Measurements from ENCODE around the gene PCSK4. TPM values are rescaled to one million over a fixed set of nuclear protein-coding genes. Genes with fewer than 3 reads are reported as not detected.
A peak's percentile ranks its signal among the peaks of the same experiment; 100 is the strongest.

PCSK4 gene
- total RNA-seq, 1 experiment from 2014 or later: 3.9 TPM

DNA sequence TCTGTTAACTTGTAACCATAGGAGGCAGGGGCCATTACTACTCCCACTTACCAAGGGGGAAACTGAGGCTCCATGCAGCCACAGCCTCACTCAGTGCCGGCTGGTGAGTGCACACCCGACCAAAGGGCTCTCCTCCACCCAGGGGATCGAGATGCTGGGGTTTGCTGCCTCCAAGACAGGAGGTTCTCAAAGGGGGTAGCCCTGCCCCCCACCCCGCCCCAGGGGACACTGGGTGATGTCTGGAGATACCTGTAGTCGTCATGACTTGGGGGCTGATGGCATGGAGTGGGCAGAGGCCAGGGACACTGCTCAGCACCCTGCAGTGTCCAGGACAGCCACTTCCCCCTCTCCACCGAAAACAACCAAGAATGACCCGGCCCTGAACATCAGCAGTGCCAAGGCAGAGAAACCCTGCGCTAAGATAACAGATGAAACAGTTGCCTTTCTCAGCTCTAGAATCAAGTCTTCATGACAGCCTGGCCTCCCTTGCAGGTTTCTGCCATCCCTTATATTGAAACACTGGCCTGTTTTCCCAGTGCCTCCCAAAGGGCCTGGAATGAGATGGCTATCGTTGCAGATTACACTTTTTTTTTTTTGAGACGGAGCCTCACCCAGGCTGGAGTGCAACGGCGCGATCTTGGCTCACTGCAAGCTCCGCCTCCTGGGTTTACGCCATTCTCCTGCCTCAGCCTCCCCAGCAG is 4.1 kb upstream of the PCSK4 start:
- Histone ChIP-seq H3K27me3 (ENCODE audit: low read length) (no peaks in the 10 kb centered on the region), H3K4me2 (ENCODE audit: low read length) (no peak overlapping the region), H3K79me2 (ENCODE audit: low read length) (0 out of 2 replicates have a peak, but pooled peaks cover 3% of the 10 kb centered on the region), H3K36me3 (ENCODE audit: low read depth, low read length) (no peaks in the 10 kb centered on the region), H3K4me3 (ENCODE audit: low read length) (no peak overlapping the region), H3F3A (ENCODE audit: low read length, unreplicated experiment) (no peaks in the 10 kb centered on the region), H3K27ac (ENCODE audit: low read length) (no peak overlapping the region), H3K9me2 (replicated peaks; ENCODE audit: low read length) (no peaks in the 10 kb centered on the region), H2AFZ (ENCODE audit: low read length) (no peak overlapping the region), H3K9ac (ENCODE audit: low read length) (no peak overlapping the region), H4K20me1 (ENCODE audit: low read length) (no peaks in the 10 kb centered on the region), H3K4me1 (ENCODE audit: insufficient read depth, low read length) (peaks cover 12% of the 10 kb centered on the region), H3K9me3 (ENCODE audit: low read length) (no peaks in the 10 kb centered on the region)
- ChIA-PET POLR2A (ENCODE audit: unreplicated experiment) (no interaction called here), CTCF (no interaction called here)
- DNase-seq (no peak), ATAC-seq (no peak)
- intact Hi-C loops (cut with micrococcal nuclease): no loop called here
- TF ChIP-seq EZH2phosphoT487 (IDR thresholded peaks at IDR 0.05; ENCODE audit: borderline replicate concordance, low read length) (no peak), EZH2 (IDR thresholded peaks at IDR 0.05; ENCODE audit: low read length, unreplicated experiment) (no peak)
- TF ChIP-seq, protein P1, sequence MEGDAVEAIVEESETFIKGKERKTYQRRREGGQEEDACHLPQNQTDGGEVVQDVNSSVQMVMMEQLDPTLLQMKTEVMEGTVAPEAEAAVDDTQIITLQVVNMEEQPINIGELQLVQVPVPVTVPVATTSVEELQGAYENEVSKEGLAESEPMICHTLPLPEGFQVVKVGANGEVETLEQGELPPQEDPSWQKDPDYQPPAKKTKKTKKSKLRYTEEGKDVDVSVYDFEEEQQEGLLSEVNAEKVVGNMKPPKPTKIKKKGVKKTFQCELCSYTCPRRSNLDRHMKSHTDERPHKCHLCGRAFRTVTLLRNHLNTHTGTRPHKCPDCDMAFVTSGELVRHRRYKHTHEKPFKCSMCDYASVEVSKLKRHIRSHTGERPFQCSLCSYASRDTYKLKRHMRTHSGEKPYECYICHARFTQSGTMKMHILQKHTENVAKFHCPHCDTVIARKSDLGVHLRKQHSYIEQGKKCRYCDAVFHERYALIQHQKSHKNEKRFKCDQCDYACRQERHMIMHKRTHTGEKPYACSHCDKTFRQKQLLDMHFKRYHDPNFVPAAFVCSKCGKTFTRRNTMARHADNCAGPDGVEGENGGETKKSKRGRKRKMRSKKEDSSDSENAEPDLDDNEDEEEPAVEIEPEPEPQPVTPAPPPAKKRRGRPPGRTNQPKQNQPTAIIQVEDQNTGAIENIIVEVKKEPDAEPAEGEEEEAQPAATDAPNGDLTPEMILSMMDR (conservative IDR thresholded peaks at IDR 0.05; ENCODE audit: low read depth, low read length): no peak
- no TSS peak for BruUV-seq (replicated peaks)

DNA sequence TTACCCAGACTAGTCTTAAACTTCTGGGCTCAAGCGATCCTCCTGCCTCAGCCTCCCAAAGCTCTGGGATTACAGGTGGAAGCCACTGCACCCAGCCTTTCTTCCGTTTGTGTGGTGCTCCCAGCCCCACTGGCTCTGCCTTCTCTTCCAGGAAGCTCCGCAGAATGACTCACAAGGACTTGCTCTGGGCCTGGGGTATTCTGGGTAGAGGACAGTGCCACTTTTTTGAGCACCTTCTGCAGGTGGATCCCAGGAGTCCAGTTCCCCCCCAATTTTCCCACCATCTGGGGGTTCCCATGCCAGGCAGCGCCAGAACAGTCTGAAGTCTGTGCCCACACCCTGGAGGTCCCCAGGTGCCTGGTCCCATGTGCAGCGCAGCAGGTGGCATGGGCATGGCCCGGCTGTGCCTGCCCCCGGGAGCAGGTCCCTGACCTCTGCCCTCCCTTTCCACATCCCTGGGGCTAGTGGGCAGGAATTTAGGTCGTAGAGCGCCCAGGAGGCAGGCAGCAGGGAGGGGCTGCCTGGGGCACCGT is 2.4 kb upstream of the PCSK4 start:
- no peaks in the 10 kb centered on the region for H4K20me1 ChIP-seq (ENCODE audit: low read length)
- peak overlapping the region; percentile 74; the same call in 1 of the 2 replicates for H3K4me3 ChIP-seq (ENCODE audit: low read length)
- CTCF ChIA-PET: no interaction called here
- H3K79me2 ChIP-seq (ENCODE audit: low read length): 0 out of 2 replicates have a peak, but pooled peaks cover 3% of the 10 kb centered on the region
- no peak overlapping the region for H3K9ac ChIP-seq (ENCODE audit: low read length)
- no peak for TF ChIP-seq EZH2 (IDR thresholded peaks at IDR 0.05; ENCODE audit: low read length, unreplicated experiment)
- TF ChIP-seq, protein P1 (conservative IDR thresholded peaks at IDR 0.05; ENCODE audit: low read depth, low read length): no peak
- no peak for TF ChIP-seq EZH2phosphoT487 (IDR thresholded peaks at IDR 0.05; ENCODE audit: borderline replicate concordance, low read length)
- H3K9me2 ChIP-seq (replicated peaks; ENCODE audit: low read length): no peaks in the 10 kb centered on the region
- POLR2A ChIA-PET (ENCODE audit: unreplicated experiment): no interaction called here
- peaks cover 12% of the 10 kb centered on the region for H3K4me1 ChIP-seq (ENCODE audit: insufficient read depth, low read length)
- intact Hi-C loops (cut with micrococcal nuclease): no loop called here
- H3K9me3 ChIP-seq (ENCODE audit: low read length): no peaks in the 10 kb centered on the region
- H2AFZ ChIP-seq (ENCODE audit: low read length): no peak overlapping the region
- peak; percentile 58 for DNase-seq
- H3F3A ChIP-seq (ENCODE audit: low read length, unreplicated experiment): no peaks in the 10 kb centered on the region
- H3K36me3 ChIP-seq (ENCODE audit: low read depth, low read length): no peaks in the 10 kb centered on the region
- peak overlapping the region; percentile 89; the same call in 1 of the 2 replicates for H3K4me2 ChIP-seq (ENCODE audit: low read length)
- H3K27ac ChIP-seq (ENCODE audit: low read length): no peak overlapping the region
- no TSS peak for BruUV-seq (replicated peaks)
- ATAC-seq: peak; percentile 11; the same call in 1 of the 2 replicates
- H3K27me3 ChIP-seq (ENCODE audit: low read length): no peaks in the 10 kb centered on the region

DNA sequence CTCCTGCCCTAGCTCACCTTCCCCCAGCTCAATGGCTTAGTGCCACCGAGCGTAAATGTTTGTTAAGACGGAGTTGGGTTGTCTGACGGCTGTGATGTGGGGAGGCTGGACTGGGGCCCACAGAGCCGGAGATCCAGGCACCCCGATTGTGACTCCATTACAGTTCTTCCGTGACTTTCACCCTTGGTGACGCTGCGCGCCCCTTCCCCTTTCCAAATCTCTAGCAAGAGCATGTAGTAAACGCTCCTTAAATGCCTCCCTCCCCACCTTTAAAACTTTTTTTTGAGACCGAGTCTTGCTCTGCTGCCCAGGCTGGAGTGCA is 1.7 kb upstream of the PCSK4 start:
- POLR2A ChIA-PET (ENCODE audit: unreplicated experiment): no interaction called here
- no peak overlapping the region for H3K27ac ChIP-seq (ENCODE audit: low read length)

More for the DNA sequence above, 1.7 kb upstream of the PCSK4 start:
- DNase-seq (peak; percentile 16), ATAC-seq (no peak)
- 0 out of 2 replicates have a peak, but pooled peaks cover 3% of the 10 kb centered on the region for H3K79me2 ChIP-seq (ENCODE audit: low read length)
- H3K9me2 ChIP-seq (replicated peaks; ENCODE audit: low read length): no peaks in the 10 kb centered on the region
- peaks cover 12% of the 10 kb centered on the region for H3K4me1 ChIP-seq (ENCODE audit: insufficient read depth, low read length)
- H3K4me3 ChIP-seq (ENCODE audit: low read length): peak overlapping the region; percentile 74
- peak overlapping the region; percentile 89 for H3K4me2 ChIP-seq (ENCODE audit: low read length)
- TF ChIP-seq, protein P1 (conservative IDR thresholded peaks at IDR 0.05; ENCODE audit: low read depth, low read length): no peak
- TF ChIP-seq EZH2 (IDR thresholded peaks at IDR 0.05; ENCODE audit: low read length, unreplicated experiment) (no peak), EZH2phosphoT487 (IDR thresholded peaks at IDR 0.05; ENCODE audit: borderline replicate concordance, low read length) (no peak)
- H2AFZ ChIP-seq (ENCODE audit: low read length): no peak overlapping the region
- CTCF ChIA-PET: no interaction called here
- no peaks in the 10 kb centered on the region for H3K9me3 ChIP-seq (ENCODE audit: low read length)
- H3K27me3 ChIP-seq (ENCODE audit: low read length): no peaks in the 10 kb centered on the region
- intact Hi-C loops (cut with micrococcal nuclease): no loop called here
- H3F3A ChIP-seq (ENCODE audit: low read length, unreplicated experiment): no peaks in the 10 kb centered on the region
- TSS peak; percentile 38 for BruUV-seq (replicated peaks)
- no peaks in the 10 kb centered on the region for H3K36me3 ChIP-seq (ENCODE audit: low read depth, low read length)
- peak overlapping the region; percentile 45 for H3K9ac ChIP-seq (ENCODE audit: low read length)
- no peaks in the 10 kb centered on the region for H4K20me1 ChIP-seq (ENCODE audit: low read length)
